ENCODE results near the gene RPL28. TPM values are rescaled to one million over a fixed set of nuclear protein-coding genes. Genes with fewer than 3 reads are reported as not detected.

The RPL28 gene
- total and polyA plus RNA-seq, 10 of the 15 experiments (the other 5 are each of a cell fraction or from before 2014, with no cell fraction given), result 260 to 3,542 (median 891) TPM

DNA sequence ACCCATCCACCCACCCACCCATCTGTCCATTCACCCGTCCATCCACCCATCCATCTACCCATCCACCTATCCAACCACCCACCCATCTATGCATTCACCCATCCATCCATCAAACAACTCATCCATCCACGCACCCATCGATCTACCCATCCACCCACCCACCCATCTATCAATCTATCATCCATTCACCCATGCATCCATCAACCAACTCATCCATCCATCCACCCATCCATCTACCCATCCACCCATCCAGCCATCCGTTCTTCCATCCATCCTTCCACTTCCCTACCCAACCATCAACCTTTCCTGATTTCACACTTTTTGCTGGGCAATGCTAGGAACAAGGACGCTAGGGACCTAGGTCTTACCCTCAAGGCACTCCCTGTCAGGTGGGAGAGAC is 3.7 kb upstream of the RPL28 start:
- Histone ChIP-seq H3K27ac (ENCODE audit: control insufficient read depth, insufficient read depth) (no peak overlapping the region), H3K27me3 (replicated peaks in 1 of 2; ENCODE audit: control insufficient read depth in 2 of 2, insufficient read depth in 2 of 2, low read length in 1 of 2) (no peaks in the 10 kb centered on the region), H3K9me3 (replicated peaks; ENCODE audit: control insufficient read depth, insufficient read depth, low read length) (no peaks in the 10 kb centered on the region), H3K79me2 (ENCODE audit: control insufficient read depth, insufficient read depth, low read length) (peaks cover 19% of the 10 kb centered on the region), H4K20me1 (ENCODE audit: control insufficient read depth, insufficient read depth) (peaks cover 7% of the 10 kb centered on the region), H3K9ac (ENCODE audit: control insufficient read depth, insufficient read depth, low read length) (no peak overlapping the region), H3K4me1 (ENCODE audit: control insufficient read depth, insufficient read depth, low read length) (peaks cover 11% of the 10 kb centered on the region), H3K36me3 (ENCODE audit: control insufficient read depth in 2 of 2, insufficient read depth in 2 of 2, low read length in 1 of 2) (peaks cover 0 to 4% of the 10 kb centered on the region in 2 experiments; a peak in 1 of 4 replicates), H3K4me2 (ENCODE audit: control insufficient read depth, insufficient read depth) (no peak overlapping the region), H3K4me3 (no peak overlapping the region), H2AFZ (ENCODE audit: control insufficient read depth, low read depth, low read length) (no peak overlapping the region)
- ChIA-PET POLR2A (interaction anchor here (1.1 to 3.1 kb wide), 2 partner anchors 41 to 43 kb away, joined by 4 to 26 read pairs; partner anchors contain the start of gene KMT5C), CTCF (interaction anchor here (3.2 to 3.4 kb wide), 2 partner anchors 80 to 89 kb away, joined by 34 to 49 read pairs; no protein-coding TSS in a partner anchor), SMC1A (ENCODE audit: uncharacterized antibody, unreplicated experiment) (interaction anchor here (2.8 kb wide), 1 partner anchor 43 kb away, joined by 15 read pairs; the partner anchor contains the start of gene KMT5C), RAD21 (ENCODE audit: unreplicated experiment) (no interaction called here)
- no TSS peak for BruUV-seq (replicated peaks)
- in situ Hi-C loops (cut with MboI), result no loop called here
- TF ChIP-seq SP1 (IDR thresholded peaks at IDR 0.05; ENCODE audit: low read depth, low read length) (no peak), TARDBP (IDR thresholded peaks at IDR 0.05; ENCODE audit: borderline replicate concordance) (no peak), NR2C2 (IDR thresholded peaks at IDR 0.05; ENCODE audit: borderline replicate concordance, control insufficient read depth, insufficient read length, low read depth) (no peak), IRF4 (IDR thresholded peaks at IDR 0.05; ENCODE audit: low read depth, low read length) (no peak), CBX5 (IDR thresholded peaks at IDR 0.05; ENCODE audit: low read depth) (no peak), TCF12 (IDR thresholded peaks at IDR 0.05; ENCODE audit: low read depth, low read length) (no peak), BMI1 (IDR thresholded peaks at IDR 0.05; ENCODE audit: borderline replicate concordance) (no peak), RAD51 (IDR thresholded peaks at IDR 0.05) (no peak), MYB (IDR thresholded peaks at IDR 0.05; ENCODE audit: borderline replicate concordance, low read depth, low read length) (no peak), ZNF217 (IDR thresholded peaks at IDR 0.05) (no peak), BCL11A (IDR thresholded peaks at IDR 0.05; ENCODE audit: low read depth, low read length) (no peak)
- TF ChIP-seq, protein P1, sequence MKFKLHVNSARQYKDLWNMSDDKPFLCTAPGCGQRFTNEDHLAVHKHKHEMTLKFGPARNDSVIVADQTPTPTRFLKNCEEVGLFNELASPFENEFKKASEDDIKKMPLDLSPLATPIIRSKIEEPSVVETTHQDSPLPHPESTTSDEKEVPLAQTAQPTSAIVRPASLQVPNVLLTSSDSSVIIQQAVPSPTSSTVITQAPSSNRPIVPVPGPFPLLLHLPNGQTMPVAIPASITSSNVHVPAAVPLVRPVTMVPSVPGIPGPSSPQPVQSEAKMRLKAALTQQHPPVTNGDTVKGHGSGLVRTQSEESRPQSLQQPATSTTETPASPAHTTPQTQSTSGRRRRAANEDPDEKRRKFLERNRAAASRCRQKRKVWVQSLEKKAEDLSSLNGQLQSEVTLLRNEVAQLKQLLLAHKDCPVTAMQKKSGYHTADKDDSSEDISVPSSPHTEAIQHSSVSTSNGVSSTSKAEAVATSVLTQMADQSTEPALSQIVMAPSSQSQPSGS (IDR thresholded peaks at IDR 0.05; ENCODE audit: low read length), result no peak
- TF ChIP-seq, protein P2, sequence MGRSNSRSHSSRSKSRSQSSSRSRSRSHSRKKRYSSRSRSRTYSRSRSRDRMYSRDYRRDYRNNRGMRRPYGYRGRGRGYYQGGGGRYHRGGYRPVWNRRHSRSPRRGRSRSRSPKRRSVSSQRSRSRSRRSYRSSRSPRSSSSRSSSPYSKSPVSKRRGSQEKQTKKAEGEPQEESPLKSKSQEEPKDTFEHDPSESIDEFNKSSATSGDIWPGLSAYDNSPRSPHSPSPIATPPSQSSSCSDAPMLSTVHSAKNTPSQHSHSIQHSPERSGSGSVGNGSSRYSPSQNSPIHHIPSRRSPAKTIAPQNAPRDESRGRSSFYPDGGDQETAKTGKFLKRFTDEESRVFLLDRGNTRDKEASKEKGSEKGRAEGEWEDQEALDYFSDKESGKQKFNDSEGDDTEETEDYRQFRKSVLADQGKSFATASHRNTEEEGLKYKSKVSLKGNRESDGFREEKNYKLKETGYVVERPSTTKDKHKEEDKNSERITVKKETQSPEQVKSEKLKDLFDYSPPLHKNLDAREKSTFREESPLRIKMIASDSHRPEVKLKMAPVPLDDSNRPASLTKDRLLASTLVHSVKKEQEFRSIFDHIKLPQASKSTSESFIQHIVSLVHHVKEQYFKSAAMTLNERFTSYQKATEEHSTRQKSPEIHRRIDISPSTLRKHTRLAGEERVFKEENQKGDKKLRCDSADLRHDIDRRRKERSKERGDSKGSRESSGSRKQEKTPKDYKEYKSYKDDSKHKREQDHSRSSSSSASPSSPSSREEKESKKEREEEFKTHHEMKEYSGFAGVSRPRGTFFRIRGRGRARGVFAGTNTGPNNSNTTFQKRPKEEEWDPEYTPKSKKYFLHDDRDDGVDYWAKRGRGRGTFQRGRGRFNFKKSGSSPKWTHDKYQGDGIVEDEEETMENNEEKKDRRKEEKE (IDR thresholded peaks at IDR 0.05), result no peak
- TF ChIP-seq, protein P3, sequence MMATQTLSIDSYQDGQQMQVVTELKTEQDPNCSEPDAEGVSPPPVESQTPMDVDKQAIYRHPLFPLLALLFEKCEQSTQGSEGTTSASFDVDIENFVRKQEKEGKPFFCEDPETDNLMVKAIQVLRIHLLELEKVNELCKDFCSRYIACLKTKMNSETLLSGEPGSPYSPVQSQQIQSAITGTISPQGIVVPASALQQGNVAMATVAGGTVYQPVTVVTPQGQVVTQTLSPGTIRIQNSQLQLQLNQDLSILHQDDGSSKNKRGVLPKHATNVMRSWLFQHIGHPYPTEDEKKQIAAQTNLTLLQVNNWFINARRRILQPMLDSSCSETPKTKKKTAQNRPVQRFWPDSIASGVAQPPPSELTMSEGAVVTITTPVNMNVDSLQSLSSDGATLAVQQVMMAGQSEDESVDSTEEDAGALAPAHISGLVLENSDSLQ (IDR thresholded peaks at IDR 0.05), result no peak
- intact Hi-C loops (cut with micrococcal nuclease; ENCODE audit: unreplicated experiment), result loop anchor here (5.0 to 10.0 kb wide), 3 partner anchors 80 to 767 kb away; partner anchors contain the start of gene PPP6R1
- WGBS (ENCODE audit: insufficient coverage, insufficient replicate concordance, low lambda C conversion rate, missing lambda C conversion rate), result 94% methylated on average over 5 of the region's 5 CpGs
- ATAC-seq (no peak), DNase-seq (ENCODE audit: low read depth, low spot score) (no peak), FAIRE-seq (no peak)
